PFSK-1 (cell line): ENCODE measurements around the gene FBXO45.

ENCODE experiments used
- FOXP2 ChIP-seq: optimal IDR thresholded peaks from 2 replicates; pipeline ENCODE3; 2011; ENCODE audit warnings: borderline replicate concordance, control low read depth, inconsistent platforms; ENCODE audit not compliant: insufficient read depth; ENCODE audit errors: extremely low read length, extremely low read depth
- POLR2AphosphoS5 ChIP-seq: IDR thresholded peaks from 2 replicates; pipeline ENCODE4 v1.6.1; 2012; ENCODE audit warnings: low read depth, mild to moderate bottlenecking, control low read depth, low read length, moderate library complexity
- REST ChIP-seq, 2 experiments: IDR thresholded peaks; 2 replicates each; pipeline versions ENCODE4 v1.6.1 to v1.8.0; 2011 to 2012; ENCODE audit warnings: low read depth in 2 of 2, low read length in 2 of 2, control low read depth in 1 of 2, inconsistent platforms in 1 of 2, mild to moderate bottlenecking in 1 of 2, moderate library complexity in 1 of 2; ENCODE audit not compliant: insufficient read depth in 1 of 2
- SIN3A ChIP-seq: IDR thresholded peaks from 2 replicates; pipeline ENCODE4 v1.6.1; 2012; ENCODE audit warnings: mild to moderate bottlenecking, low read length, moderate library complexity, borderline replicate concordance; ENCODE audit not compliant: insufficient read depth
- TAF1 ChIP-seq: IDR thresholded peaks from 2 replicates; pipeline ENCODE4 v1.6.1; 2012; ENCODE audit warnings: low read length, control low read depth, borderline replicate concordance; ENCODE audit not compliant: insufficient read depth

DNA sequence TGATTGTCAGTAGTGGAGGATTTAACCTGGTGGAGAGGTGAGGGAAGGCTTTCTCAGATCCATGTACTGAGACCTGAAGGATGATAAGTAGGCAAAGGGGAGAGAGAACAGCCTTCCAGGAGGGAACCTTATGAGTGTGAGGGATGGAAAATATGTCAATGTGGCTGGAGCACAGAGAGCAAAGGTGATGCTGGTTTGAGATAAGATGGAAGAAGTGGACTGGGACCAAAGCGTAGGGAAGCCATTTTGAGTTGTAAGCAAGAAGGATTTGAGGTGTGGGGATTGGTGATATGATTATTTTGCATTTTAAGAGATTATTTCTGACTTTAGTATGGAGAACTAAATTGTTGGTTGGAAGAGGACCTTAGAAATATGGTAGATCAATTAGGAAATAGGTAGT, 3.9 kb downstream of the FBXO45 start:
- TF ChIP-seq REST (IDR thresholded peaks at IDR 0.05; ENCODE audit: insufficient read depth in 1 of 2, low read depth in 2 of 2, low read length in 2 of 2) (no peak), TAF1 (no peak), SIN3A (no peak), POLR2AphosphoS5 (no peak), FOXP2 (no peak)
